Heart left ventricle (tissue), 13 donors: Measurements from ENCODE around the gene BECN2.

Experiments used
- CTCF ChIP-seq, 12 donors: fragments of 200-600 bp; sonication (generic) in 4 of 12; IDR thresholded peaks; one replicate each; pipeline versions ENCODE4 v1.5.0 to v1.8.0; 2018 to 2022; ENCODE audit warnings: antibody characterized with exemption in 12 of 12, mild to moderate bottlenecking in 5 of 12
- POLR2A ChIP-seq, 2 donors: fragments of 450-650 bp; IDR thresholded peaks; one replicate each; pipeline ENCODE4 v1.6.1; 2017; ENCODE audit warnings: antibody characterized with exemption in 2 of 2, mild to moderate bottlenecking in 2 of 2, moderate library complexity in 2 of 2
- donor health status: ischemic (EF 13 %, LVEDD 7.1; RV severe dilation, severe dysfunction).
- donor health status: DM: no; HTN: yes; CAD: no.
- donor health status: DM: no; HTN: no; CAD: no.
- donor health status: ischemic (EF 25% LVEDD 6.9; RV normal size, moderate dysfunction).
- donor health status: ischemic (EF 25% LVEDD 5.7; RV mildly dilated, moderate dysfunction).
- donor health status: ischemic (EF 35%, LVEDD 5.7; RV mildly dilated, moderate dysfunction).
- donor health status: nonischemic (EF 11% LVEDD 7.7; RV severe dilation, severe dysfunction).
- donor health status: DM: yes; HTN: yes; CAD: no.
- donor health status: PGD.
- donor health status: ischemic (EF 29% LVEDD 5.4; RV normal size, mild dysfunction).
- donor health status: nonischemic (EF 23%, LVEDD 6.1; RV moderate dilation, normal function).

GRCh38 chr1:241947354-241947753, 10.2 kb upstream of the BECN2 start:
- no peak for TF ChIP-seq CTCF (IDR thresholded peaks at IDR 0.05)
- TF ChIP-seq POLR2A (IDR thresholded peaks at IDR 0.05): no peak
